Measurements from ENCODE around the gene KRABD2.
"Not testable (repeated sequence)": the region's sequence is repeated elsewhere in the genome, so short reads cannot be mapped to it uniquely, and the experiment has no call there.

Gene KRABD2

GRCh38 chr17:8398980-8399379 lies 22.5 kb upstream of the KRABD2 start:
- Mint-ChIP-seq H3K27me3 (ENCODE audit: low read depth in 3 of 3) (peaks cover 8 to 19% (median 15%) of the 10 kb centered on the region in 3 donors), H3K9me3 (peaks cover 0 to 5% (median 0%) of the 10 kb centered on the region in 7 donors), H3K4me1 (peaks cover 4% of the 10 kb centered on the region), H3K36me3 (no peaks in the 10 kb centered on the region), H3K27ac (no peak overlapping the region), H3K4me3 (no peak overlapping the region)
- H3K4me2 ChIP-seq (replicated peaks; ENCODE audit: extremely low read depth, low read length, poor library complexity, severe bottlenecking), result no peak overlapping the region
- no peak overlapping the region for H2AFZ ChIP-seq (ENCODE audit: insufficient read depth, low read depth, low read length, poor library complexity, severe bottlenecking)
- no peaks in the 10 kb centered on the region for H3K36me3 ChIP-seq (replicated peaks in 1 of 2; ENCODE audit: control insufficient read depth in 1 of 2, insufficient read depth in 2 of 2, low read length in 2 of 2)
- no peak for DNase-seq
- no peaks in the 10 kb centered on the region for H3K79me2 ChIP-seq (ENCODE audit: insufficient read depth, low read length)
- 81% methylated on average over 5 of the region's 6 CpGs for WGBS (ENCODE audit: insufficient coverage)
- no peak for TF ChIP-seq CTCF (IDR thresholded peaks at IDR 0.05)
- no peaks in the 10 kb centered on the region for H3K9me3 ChIP-seq (replicated peaks in 1 of 2; ENCODE audit: control insufficient read depth in 1 of 2, insufficient read depth in 1 of 2, low read length in 2 of 2)
- H3K9ac ChIP-seq (ENCODE audit: insufficient read depth, low read length, poor library complexity, severe bottlenecking), result no peak overlapping the region
- intact Hi-C loops (cut with micrococcal nuclease), result no loop called here
- no peaks in the 10 kb centered on the region for H3K4me1 ChIP-seq (ENCODE audit: control insufficient read depth in 1 of 2, insufficient read depth in 2 of 2, low read length in 2 of 2)
- peaks cover 0 to 10% of the 10 kb centered on the region in 2 donors for H3K27me3 ChIP-seq (ENCODE audit: control insufficient read depth in 2 of 2, insufficient read depth in 2 of 2, low read length in 2 of 2)
- H3K27ac ChIP-seq (ENCODE audit: low read depth in 1 of 2, low read length in 2 of 2), result no peak overlapping the region
- H3K4me3 ChIP-seq (replicated peaks in 1 of 3; ENCODE audit: low read depth in 2 of 3, low read length in 3 of 3), result no peak overlapping the region
- no peaks in the 10 kb centered on the region for H4K20me1 ChIP-seq (ENCODE audit: insufficient read depth, low read length)

- Mint-ChIP-seq H3K27me3 (ENCODE audit: low read depth in 3 of 3) (peaks cover 10 to 19% (median 15%) of the 10 kb centered on the region in 3 donors), H3K36me3 (no peaks in the 10 kb centered on the region), H3K4me3 (no peak within 1 kb of the TSS), H3K27ac (no peak within 1 kb of the TSS), H3K9me3 (peaks cover 0 to 5% (median 0%) of the 10 kb centered on the region in 7 donors), H3K4me1 (peaks cover 10% of the 10 kb centered on the region)
- H3K4me2 ChIP-seq (replicated peaks; ENCODE audit: extremely low read depth, low read length, poor library complexity, severe bottlenecking), result no peak within 1 kb of the TSS
- no peak within 1 kb of the TSS for H3K9ac ChIP-seq (ENCODE audit: insufficient read depth, low read length, poor library complexity, severe bottlenecking)
- no peaks in the 10 kb centered on the region for H4K20me1 ChIP-seq (ENCODE audit: insufficient read depth, low read length)
- H3K4me3 ChIP-seq (replicated peaks in 1 of 3; ENCODE audit: low read depth in 2 of 3, low read length in 3 of 3), result no peak within 1 kb of the TSS
- no peak within 1 kb of the TSS for H3K27ac ChIP-seq (ENCODE audit: low read depth in 1 of 2, low read length in 2 of 2)
- DNase-seq, result no peak
- H2AFZ ChIP-seq (ENCODE audit: insufficient read depth, low read depth, low read length, poor library complexity, severe bottlenecking), result no peak within 1 kb of the TSS
- H3K79me2 ChIP-seq (ENCODE audit: insufficient read depth, low read length), result no peaks in the 10 kb centered on the region
- H3K9me3 ChIP-seq (replicated peaks in 1 of 2; ENCODE audit: control insufficient read depth in 1 of 2, insufficient read depth in 1 of 2, low read length in 2 of 2), result no peaks in the 10 kb centered on the region
- H3K4me1 ChIP-seq (ENCODE audit: control insufficient read depth in 1 of 2, insufficient read depth in 2 of 2, low read length in 2 of 2), result peaks cover 0 to 4% of the 10 kb centered on the region in 2 donors
- no peaks in the 10 kb centered on the region for H3K36me3 ChIP-seq (replicated peaks in 1 of 2; ENCODE audit: control insufficient read depth in 1 of 2, insufficient read depth in 2 of 2, low read length in 2 of 2)
- 54% methylated on average over 13 of the region's 13 CpGs for WGBS (ENCODE audit: insufficient coverage)
- intact Hi-C loops (cut with micrococcal nuclease), result no loop called here
- no peak for TF ChIP-seq CTCF (IDR thresholded peaks at IDR 0.05)
- H3K27me3 ChIP-seq (ENCODE audit: control insufficient read depth in 2 of 2, insufficient read depth in 2 of 2, low read length in 2 of 2), result peaks cover 0 to 10% of the 10 kb centered on the region in 2 donors
These were observed 21.1 kb upstream of the KRABD2 start, which contains the start of gene RNF222 for GRCh38 chr17:8397636-8398035. Gene RNF222 (minus strand): TSS chr17:8397827. CDS start chr17:8393461, 4,366 bp downstream.

GRCh38 chr17:8394497-8394896 lies 18.0 kb upstream of the KRABD2 start:
- H3K27me3 ChIP-seq (ENCODE audit: control insufficient read depth in 2 of 2, insufficient read depth in 2 of 2, low read length in 2 of 2), result peaks cover 0 to 10% of the 10 kb centered on the region in 2 donors
- H3K4me3 Mint-ChIP-seq; H3K9me3 ChIP-seq (replicated peaks in 1 of 2; ENCODE audit: control insufficient read depth in 1 of 2, insufficient read depth in 1 of 2, low read length in 2 of 2); H3K27ac ChIP-seq (ENCODE audit: low read depth in 1 of 2, low read length in 2 of 2); H3K27ac Mint-ChIP-seq; H3K9me3 Mint-ChIP-seq; DNase-seq; intact Hi-C loops (cut with micrococcal nuclease); H3K36me3 ChIP-seq (replicated peaks in 1 of 2; ENCODE audit: control insufficient read depth in 1 of 2, insufficient read depth in 2 of 2, low read length in 2 of 2); H3K4me1 ChIP-seq (ENCODE audit: control insufficient read depth in 1 of 2, insufficient read depth in 2 of 2, low read length in 2 of 2); H3K79me2 ChIP-seq (ENCODE audit: insufficient read depth, low read length); H3K4me2 ChIP-seq (replicated peaks; ENCODE audit: extremely low read depth, low read length, poor library complexity, severe bottlenecking); H2AFZ ChIP-seq (ENCODE audit: insufficient read depth, low read depth, low read length, poor library complexity, severe bottlenecking); H3K4me3 ChIP-seq (replicated peaks in 1 of 3; ENCODE audit: low read depth in 2 of 3, low read length in 3 of 3); H4K20me1 ChIP-seq (ENCODE audit: insufficient read depth, low read length); H3K9ac ChIP-seq (ENCODE audit: insufficient read depth, low read length, poor library complexity, severe bottlenecking); H3K36me3 Mint-ChIP-seq: not testable (repeated sequence)
- H3K4me1 Mint-ChIP-seq, result peaks cover 10% of the 10 kb centered on the region
- H3K27me3 Mint-ChIP-seq (ENCODE audit: low read depth in 3 of 3), result peaks cover 10 to 20% (median 14%) of the 10 kb centered on the region in 3 donors
- WGBS (ENCODE audit: insufficient coverage), result 98% methylated on average over 6 of the region's 9 CpGs
